HepG2 (cell line): ENCODE data around the gene CAPN10. TPM values are rescaled to one million over a fixed set of nuclear protein-coding genes. Genes with fewer than 3 reads are reported as not detected.
A peak's percentile ranks its signal among the peaks of the same experiment; 100 is the strongest.

Experiments used
- AHDC1 ChIP-seq: sonication (generic); formaldehyde crosslinking; IDR thresholded peaks from 2 replicates; pipeline ENCODE4 v1.5.1; 2020; ENCODE audit warnings: mild to moderate bottlenecking, missing genetic modification reagents, borderline replicate concordance
- CBX2 ChIP-seq, 2 experiments: fragments of 200-600 bp in 1 of 2; sonication (generic); formaldehyde crosslinking in 1 of 2; IDR thresholded peaks; 2 replicates each; pipeline versions ENCODE4 v1.7.0 to v1.8.1; 2018 to 2022; ENCODE audit warnings: low read depth in 2 of 2, low read length in 1 of 2, mild to moderate bottlenecking in 1 of 2, missing genetic modification reagents in 1 of 2
- GPN1 ChIP-seq: sonication (generic); formaldehyde crosslinking; IDR thresholded peaks from 2 replicates; pipeline ENCODE4 v1.5.1; 2020; ENCODE audit warnings: missing genetic modification reagents, borderline replicate concordance
- GZF1 ChIP-seq: sonication (generic); formaldehyde crosslinking; IDR thresholded peaks from 2 replicates; pipeline ENCODE4 v1.5.1; 2020; ENCODE audit warnings: mild to moderate bottlenecking, missing genetic modification reagents
- HHEX ChIP-seq: IDR thresholded peaks from 2 replicates; pipeline ENCODE4 v1.6.1; 2016; ENCODE audit warnings: control low read depth
- HMGXB4 ChIP-seq, 2 experiments: sonication (generic) in 1 of 2; formaldehyde crosslinking in 1 of 2; IDR thresholded peaks; 2 replicates each; pipeline versions ENCODE4 v1.4.0 to v1.6.1; 2018 to 2020; ENCODE audit warnings: missing genetic modification reagents in 2 of 2, borderline replicate concordance in 1 of 2, low read depth in 1 of 2, mild to moderate bottlenecking in 1 of 2, missing biosample characterization in 1 of 2
- IRF2 ChIP-seq: IDR thresholded peaks from 2 replicates; pipeline ENCODE4 v1.6.1; 2018; ENCODE audit warnings: missing genetic modification reagents, missing compliant biosample characterization
- MED8 ChIP-seq: sonication (generic); formaldehyde crosslinking; IDR thresholded peaks from 2 replicates; pipeline ENCODE4 v1.8.1; 2023; ENCODE audit warnings: mild to moderate bottlenecking, missing genetic modification reagents; ENCODE audit not compliant: insufficient replicate concordance
- NBN ChIP-seq: fragments of 450-650 bp; conservative IDR thresholded peaks from 2 replicates; pipeline ENCODE4 v1.6.1; 2017
- NFRKB ChIP-seq: fragments of 450-650 bp; IDR thresholded peaks from 2 replicates; pipeline ENCODE4 v1.6.1; 2017
- PHB2 ChIP-seq: fragments of 450-650 bp; IDR thresholded peaks from 2 replicates; pipeline ENCODE4 v1.6.1; 2018; ENCODE audit not compliant: partially characterized antibody
- TBP ChIP-seq: sonication (generic); formaldehyde crosslinking; IDR thresholded peaks from 2 replicates; pipeline ENCODE4 v1.5.0; 2020; ENCODE audit warnings: missing genetic modification reagents
- THYN1 ChIP-seq: sonication (generic); formaldehyde crosslinking; IDR thresholded peaks from 2 replicates; pipeline ENCODE4 v1.8.1; 2023; ENCODE audit warnings: low read depth, mild to moderate bottlenecking, moderate library complexity, missing genetic modification reagents, borderline replicate concordance
- TIGD3 ChIP-seq: sonication (generic); formaldehyde crosslinking; IDR thresholded peaks from 2 replicates; pipeline ENCODE4 v1.5.1; 2020; ENCODE audit warnings: mild to moderate bottlenecking, missing genetic modification reagents, borderline replicate concordance
- YEATS4 ChIP-seq: sonication (generic); formaldehyde crosslinking; IDR thresholded peaks from 2 replicates; pipeline ENCODE4 v1.4.0; 2020; ENCODE audit warnings: missing genetic modification reagents, borderline replicate concordance
- ZMYM2 ChIP-seq: sonication (generic); formaldehyde crosslinking; IDR thresholded peaks from 2 replicates; pipeline ENCODE4 v1.8.0; 2022; ENCODE audit warnings: mild to moderate bottlenecking, missing genetic modification reagents
- ZNF12 ChIP-seq: sonication (generic); formaldehyde crosslinking; IDR thresholded peaks from 2 replicates; pipeline ENCODE4 v1.5.0; 2020; ENCODE audit warnings: missing genetic modification reagents
- ZNF17 ChIP-seq: sonication (generic); formaldehyde crosslinking; IDR thresholded peaks from 2 replicates; pipeline ENCODE4 v1.5.0; 2020; ENCODE audit warnings: mild to moderate bottlenecking, missing genetic modification reagents
- ZNF747 ChIP-seq: sonication (generic); formaldehyde crosslinking; IDR thresholded peaks from 2 replicates; pipeline ENCODE4 v1.8.1; 2023; ENCODE audit warnings: missing genetic modification reagents, mild to moderate bottlenecking, borderline replicate concordance
- polyA plus RNA-seq, 8 experiments: library from polyadenylated mRNA; depleted of rRNA in 3 of 8; stranded (reverse) in 7 of 8; unstranded in 1 of 8; fragments of >200 nt; fragmentation: Illumina TruSeq in 4 of 8; extraction: Trizol in 4 of 8; gene quantifications; 2 replicates each; pipeline versions ENCODE4 v1.2.1 to v1.2.3, GENCODE V29; 2011 to 2016; ENCODE audit warnings: low read depth in 4 of 8, missing spikeins in 1 of 8, mixed read lengths in 1 of 8; ENCODE audit not compliant: insufficient read depth in 1 of 8
- total RNA-seq, 5 experiments: library from RNA; depleted of rRNA; stranded (reverse); fragments of >200 nt; fragmentation: Illumina TruSeq; extraction: Trizol; gene quantifications; 2 replicates each; pipeline ENCODE4 v1.2.3, GENCODE V29; 2016; ENCODE audit warnings: low read depth in 1 of 5

The CAPN10 gene
- total and polyA plus RNA-seq, 2 of the 13 experiments (the other 11 are each of a cell fraction or from before 2014, with no cell fraction given) = 27.6 to 32.4 TPM

GRCh38 chr2:240579771-240580614 is 6.5 kb upstream of the CAPN10 start (continued):
- TF ChIP-seq TIGD3 (CRISPR knock-in tag) (0 out of 2 replicates have a peak, but pooled peaks have one; percentile 86), YEATS4 (CRISPR knock-in tag) (peak; percentile 39; the same call in 1 of the 2 replicates), PHB2 (no peak), HHEX (CRISPR knock-in tag) (no peak), THYN1 (CRISPR knock-in tag) (no peak), GPN1 (no peak), CBX2 (IDR thresholded peaks at IDR 0.05; ENCODE audit: low read depth, low read length) (no peak), CBX2 (CRISPR knock-in tag; IDR thresholded peaks at IDR 0.05; ENCODE audit: low read depth) (no peak; the same call in 1 of the 2 replicates), IRF2 (CRISPR knock-in tag) (peak; percentile 80), ZMYM2 (CRISPR knock-in tag) (no peak), MED8 (CRISPR knock-in tag) (peak; percentile 61), AHDC1 (0 out of 2 replicates have a peak, but pooled peaks have one; percentile 61), GZF1 (CRISPR knock-in tag) (0 out of 2 replicates have a peak, but pooled peaks have one; percentile 18), NBN (no peak), ZNF17 (no peak), ZNF747 (CRISPR knock-in tag) (peak; percentile 73; the same call in 1 of the 2 replicates), HMGXB4 (CRISPR knock-in tag; IDR thresholded peaks at IDR 0.05; ENCODE audit: borderline replicate concordance in 1 of 2, low read depth in 1 of 2) (peak; percentile 36 to 94; a peak in 3 of 4 replicates), NFRKB (no peak), TBP (CRISPR knock-in tag) (no peak), ZNF12 (CRISPR knock-in tag) (no peak)
